ENCODE measurements around the gene CYTH2. TPM values are rescaled to one million over a fixed set of nuclear protein-coding genes. Genes with fewer than 3 reads are reported as not detected.
A peak's percentile ranks its signal among the peaks of the same experiment; 100 is the strongest.
"Not testable (repeated sequence)": the region's sequence is repeated elsewhere in the genome, so short reads cannot be mapped to it uniquely, and the experiment has no call there.

CYTH2 gene
- total RNA-seq, 1 donor from 2014 or later: 71.0 TPM

GRCh38 chr19:48513289-48514122 lies 44.3 kb downstream of the CYTH2 start:
- peak; percentile 85 for DNase-seq

- no peak for DNase-seq
These were observed 44.9 kb downstream of the CYTH2 start for GRCh38 chr19:48514123-48514458.

GRCh38 chr19:48516536-48516935 lies 47.4 kb downstream of the CYTH2 start:
- no peak for DNase-seq

GRCh38 chr19:48518207-48518606 lies 49.0 kb downstream of the CYTH2 start:
- no peak for DNase-seq

- not testable (repeated sequence) for DNase-seq
These were observed 50.3 kb downstream of the CYTH2 start for GRCh38 chr19:48519426-48519825.

GRCh38 chr19:48520134-48520533 lies 51.0 kb downstream of the CYTH2 start:
- no peak for DNase-seq

GRCh38 chr19:48524221-48524620 lies 55.1 kb downstream of the CYTH2 start:
- DNase-seq: no peak

GRCh38 chr19:48524732-48525131 lies 55.6 kb downstream of the CYTH2 start:
- DNase-seq: no peak

- no peak for DNase-seq
These were observed 60.0 kb downstream of the CYTH2 start for GRCh38 chr19:48529156-48529555.

GRCh38 chr19:48530066-48530720 lies 61.0 kb downstream of the CYTH2 start:
- DNase-seq: no peak

- DNase-seq: no peak
These were observed 61.6 kb downstream of the CYTH2 start for GRCh38 chr19:48530770-48531169.

Other genes starting within 250 kb of the CYTH2 start
- 21.7 TPM for gene CARD8, start 213.5 kb upstream of the CYTH2 start, total RNA-seq
- 4.8 TPM for gene ZNF114, start 199.3 kb upstream of the CYTH2 start, total RNA-seq
- gene EMP3, start 143.8 kb upstream of the CYTH2 start, total RNA-seq: 7.0 TPM
- gene TMEM143, start 105.4 kb upstream of the CYTH2 start, total RNA-seq: 3.9 TPM
- gene SYNGR4, start 105.0 kb upstream of the CYTH2 start, total RNA-seq: not detected
- gene KDELR1, start 77.8 kb upstream of the CYTH2 start, total RNA-seq: 21.8 TPM
- 2.5 TPM for gene GRIN2D, start 75.7 kb upstream of the CYTH2 start, total RNA-seq
- gene GRWD1, start 23.4 kb upstream of the CYTH2 start, total RNA-seq: 9.7 TPM
- 0.47 TPM for gene KCNJ14, start 13.8 kb upstream of the CYTH2 start, total RNA-seq
- 9.5 TPM for gene LMTK3, start 42.5 kb downstream of the CYTH2 start, total RNA-seq
- gene SULT2B1, start 82.8 kb downstream of the CYTH2 start, total RNA-seq: not detected
- gene SPACA4, start 137.4 kb downstream of the CYTH2 start, total RNA-seq: not detected
- 0.47 TPM for gene FAM83E, start 145.7 kb downstream of the CYTH2 start, total RNA-seq
- 1,447 TPM for gene RPL18, start 149.8 kb downstream of the CYTH2 start, total RNA-seq
- gene SPHK2, start 150.1 kb downstream of the CYTH2 start, total RNA-seq: 7.2 TPM
- 4.8 TPM for gene DBP, start 168.0 kb downstream of the CYTH2 start, total RNA-seq
- 9.8 TPM for gene CA11, start 176.8 kb downstream of the CYTH2 start, total RNA-seq
- gene NTN5, start 203.6 kb downstream of the CYTH2 start, total RNA-seq: not detected
- not detected for gene FUT2, start 226.6 kb downstream of the CYTH2 start, total RNA-seq

Data from occipital lobe (tissue), 2 donors.